H1 (cell line): ENCODE data around the gene BDP1.
"Not testable (repeated sequence)": the region's sequence is repeated elsewhere in the genome, so short reads cannot be mapped to it uniquely, and the experiment has no call there.

Experiments
- CREB1 ChIP-seq: IDR thresholded peaks from 2 replicates; pipeline ENCODE4 v1.6.1; 2012; ENCODE audit warnings: inconsistent platforms
- CTCF ChIP-seq, 3 experiments: IDR thresholded peaks; 1 replicate in 2 of 3; 2 replicates in 1 of 3; pipeline versions ENCODE4 v1.5.1 to v1.6.1; 2011; ENCODE audit warnings: low read length in 3 of 3, mild to moderate bottlenecking in 3 of 3, inconsistent platforms in 2 of 3, low read depth in 1 of 3, moderate library complexity in 1 of 3; ENCODE audit not compliant: insufficient read depth in 1 of 3; ENCODE audit errors: control extremely low read depth in 1 of 3
- EP300 ChIP-seq, 2 experiments: IDR thresholded peaks; 1 replicate in 1 of 2; 2 replicates in 1 of 2; pipeline ENCODE4 v1.6.1; 2011 to 2012; ENCODE audit warnings: low read depth in 2 of 2, low read length in 2 of 2, mild to moderate bottlenecking in 2 of 2, borderline replicate concordance in 1 of 2, inconsistent platforms in 1 of 2, moderate library complexity in 1 of 2
- EZH2 ChIP-seq: fragments of 200-600 bp; sonication (generic); IDR thresholded peaks from 2 replicates; pipeline ENCODE4 v1.7.1; 2012; ENCODE audit warnings: low read depth, mild to moderate bottlenecking, moderate library complexity, low read length, inconsistent platforms; ENCODE audit not compliant: severe bottlenecking
- USF2 ChIP-seq: IDR thresholded peaks from 2 replicates; pipeline ENCODE4 v1.6.1; 2011; ENCODE audit warnings: low read length, improper control_type of control experiment
- ZNF274 ChIP-seq: IDR thresholded peaks from 2 replicates; pipeline ENCODE4 v1.7.0; 2012; ENCODE audit warnings: low read length, borderline replicate concordance; ENCODE audit errors: extremely low read depth

GRCh38 chr5:71551582-71551981 is 96.1 kb downstream of the BDP1 start:
- TF ChIP-seq CTCF (IDR thresholded peaks at IDR 0.05; ENCODE audit: control extremely low read depth in 1 of 3, insufficient read depth in 1 of 3, low read depth in 1 of 3, low read length in 3 of 3); EP300 (IDR thresholded peaks at IDR 0.05; ENCODE audit: borderline replicate concordance in 1 of 2, low read depth in 2 of 2, low read length in 2 of 2); ZNF274; EZH2; USF2; CREB1: not testable (repeated sequence)
